ENCODE data around the gene PMVK. TPM values are rescaled to one million over a fixed set of nuclear protein-coding genes. Genes with fewer than 3 reads are reported as not detected.

The PMVK gene
- total RNA-seq, 1 experiment from 2014 or later, result 26.8 TPM

DNA sequence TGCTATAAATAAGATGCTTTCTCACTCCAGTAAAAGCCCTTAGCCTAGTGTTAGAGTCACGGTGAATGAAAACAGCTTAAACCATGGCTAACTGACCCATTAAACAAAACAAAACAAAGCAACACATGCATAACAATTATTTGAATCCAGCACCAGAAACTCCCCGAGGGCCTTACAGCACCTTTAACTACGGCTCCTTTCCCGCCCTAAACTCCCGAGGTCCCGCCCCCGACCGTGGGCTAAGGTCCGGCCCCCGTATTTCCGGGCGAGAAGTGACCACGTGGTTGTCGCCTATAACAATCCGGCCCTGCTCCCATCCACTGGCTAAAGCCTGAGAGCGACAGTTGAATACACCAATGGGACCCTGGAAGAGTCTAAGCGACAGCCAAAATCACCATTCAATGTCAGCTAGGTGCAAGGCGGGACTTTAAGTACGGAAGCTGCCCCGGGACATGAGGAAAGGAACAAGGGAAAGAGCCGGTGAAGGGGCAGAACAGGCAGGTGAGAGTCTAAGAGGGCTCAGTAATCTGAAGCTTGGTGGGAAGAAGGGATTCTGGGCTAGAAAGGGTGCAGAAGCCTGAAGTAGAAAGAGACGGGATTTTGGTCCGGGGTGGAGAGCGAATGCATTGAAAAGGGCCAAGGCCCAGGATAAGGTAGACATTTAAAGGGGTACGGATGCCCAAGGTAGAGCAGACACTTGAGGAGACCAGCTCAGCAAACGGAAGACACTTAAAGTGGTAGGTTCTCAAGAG is 46.6 kb upstream of the PMVK start, which contains the start of gene FLAD1:
FLAD1 (plus strand) TSS at position 448 of the 752 bp plus-strand sequence. CDS start 351 bp downstream, outside the sequence.
- TF ChIP-seq FOXK1 (CRISPR knock-in tag; IDR thresholded peaks at IDR 0.05) (peak; percentile 63; the same call in 1 of the 2 replicates), CREM (CRISPR knock-in tag; IDR thresholded peaks at IDR 0.05) (0 out of 2 replicates have a peak, but pooled peaks have one; percentile 44), FOXP1 (CRISPR knock-in tag; IDR thresholded peaks at IDR 0.05; ENCODE audit: borderline replicate concordance) (peak; percentile 42; the same call in 1 of the 2 replicates), MYBL2 (CRISPR knock-in tag; IDR thresholded peaks at IDR 0.05) (no peak), NR3C1 (CRISPR knock-in tag; conservative IDR thresholded peaks at IDR 0.05; ENCODE audit: low read depth) (no peak), SP1 (CRISPR knock-in tag; conservative IDR thresholded peaks at IDR 0.05) (peak; percentile 74; the same call in 1 of the 2 replicates), RORB (CRISPR knock-in tag; IDR thresholded peaks at IDR 0.05) (no peak), ZNF416 (CRISPR knock-in tag; IDR thresholded peaks at IDR 0.05) (no peak), ETV6 (CRISPR knock-in tag; IDR thresholded peaks at IDR 0.05) (0 out of 2 replicates have a peak, but pooled peaks have one; percentile 69), NFYB (CRISPR knock-in tag; conservative IDR thresholded peaks at IDR 0.05; ENCODE audit: low read depth) (peak; percentile 98)
- TF ChIP-seq, protein P1, sequence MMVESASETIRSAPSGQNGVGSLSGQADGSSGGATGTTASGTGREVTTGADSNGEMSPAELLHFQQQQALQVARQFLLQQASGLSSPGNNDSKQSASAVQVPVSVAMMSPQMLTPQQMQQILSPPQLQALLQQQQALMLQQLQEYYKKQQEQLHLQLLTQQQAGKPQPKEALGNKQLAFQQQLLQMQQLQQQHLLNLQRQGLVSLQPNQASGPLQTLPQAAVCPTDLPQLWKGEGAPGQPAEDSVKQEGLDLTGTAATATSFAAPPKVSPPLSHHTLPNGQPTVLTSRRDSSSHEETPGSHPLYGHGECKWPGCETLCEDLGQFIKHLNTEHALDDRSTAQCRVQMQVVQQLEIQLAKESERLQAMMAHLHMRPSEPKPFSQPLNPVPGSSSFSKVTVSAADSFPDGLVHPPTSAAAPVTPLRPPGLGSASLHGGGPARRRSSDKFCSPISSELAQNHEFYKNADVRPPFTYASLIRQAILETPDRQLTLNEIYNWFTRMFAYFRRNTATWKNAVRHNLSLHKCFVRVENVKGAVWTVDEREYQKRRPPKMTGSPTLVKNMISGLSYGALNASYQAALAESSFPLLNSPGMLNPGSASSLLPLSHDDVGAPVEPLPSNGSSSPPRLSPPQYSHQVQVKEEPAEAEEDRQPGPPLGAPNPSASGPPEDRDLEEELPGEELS (CRISPR knock-in tag; IDR thresholded peaks at IDR 0.05), result no peak
- TF ChIP-seq, protein P2, sequence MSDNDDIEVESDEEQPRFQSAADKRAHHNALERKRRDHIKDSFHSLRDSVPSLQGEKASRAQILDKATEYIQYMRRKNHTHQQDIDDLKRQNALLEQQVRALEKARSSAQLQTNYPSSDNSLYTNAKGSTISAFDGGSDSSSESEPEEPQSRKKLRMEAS (CRISPR knock-in tag; IDR thresholded peaks at IDR 0.05), result peak; percentile 85
- TF ChIP-seq, protein P3, sequence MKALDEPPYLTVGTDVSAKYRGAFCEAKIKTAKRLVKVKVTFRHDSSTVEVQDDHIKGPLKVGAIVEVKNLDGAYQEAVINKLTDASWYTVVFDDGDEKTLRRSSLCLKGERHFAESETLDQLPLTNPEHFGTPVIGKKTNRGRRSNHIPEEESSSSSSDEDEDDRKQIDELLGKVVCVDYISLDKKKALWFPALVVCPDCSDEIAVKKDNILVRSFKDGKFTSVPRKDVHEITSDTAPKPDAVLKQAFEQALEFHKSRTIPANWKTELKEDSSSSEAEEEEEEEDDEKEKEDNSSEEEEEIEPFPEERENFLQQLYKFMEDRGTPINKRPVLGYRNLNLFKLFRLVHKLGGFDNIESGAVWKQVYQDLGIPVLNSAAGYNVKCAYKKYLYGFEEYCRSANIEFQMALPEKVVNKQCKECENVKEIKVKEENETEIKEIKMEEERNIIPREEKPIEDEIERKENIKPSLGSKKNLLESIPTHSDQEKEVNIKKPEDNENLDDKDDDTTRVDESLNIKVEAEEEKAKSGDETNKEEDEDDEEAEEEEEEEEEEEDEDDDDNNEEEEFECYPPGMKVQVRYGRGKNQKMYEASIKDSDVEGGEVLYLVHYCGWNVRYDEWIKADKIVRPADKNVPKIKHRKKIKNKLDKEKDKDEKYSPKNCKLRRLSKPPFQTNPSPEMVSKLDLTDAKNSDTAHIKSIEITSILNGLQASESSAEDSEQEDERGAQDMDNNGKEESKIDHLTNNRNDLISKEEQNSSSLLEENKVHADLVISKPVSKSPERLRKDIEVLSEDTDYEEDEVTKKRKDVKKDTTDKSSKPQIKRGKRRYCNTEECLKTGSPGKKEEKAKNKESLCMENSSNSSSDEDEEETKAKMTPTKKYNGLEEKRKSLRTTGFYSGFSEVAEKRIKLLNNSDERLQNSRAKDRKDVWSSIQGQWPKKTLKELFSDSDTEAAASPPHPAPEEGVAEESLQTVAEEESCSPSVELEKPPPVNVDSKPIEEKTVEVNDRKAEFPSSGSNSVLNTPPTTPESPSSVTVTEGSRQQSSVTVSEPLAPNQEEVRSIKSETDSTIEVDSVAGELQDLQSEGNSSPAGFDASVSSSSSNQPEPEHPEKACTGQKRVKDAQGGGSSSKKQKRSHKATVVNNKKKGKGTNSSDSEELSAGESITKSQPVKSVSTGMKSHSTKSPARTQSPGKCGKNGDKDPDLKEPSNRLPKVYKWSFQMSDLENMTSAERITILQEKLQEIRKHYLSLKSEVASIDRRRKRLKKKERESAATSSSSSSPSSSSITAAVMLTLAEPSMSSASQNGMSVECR (CRISPR knock-in tag; IDR thresholded peaks at IDR 0.05; ENCODE audit: borderline replicate concordance), result 0 out of 2 replicates have a peak, but pooled peaks have one; percentile 58
- TF ChIP-seq, protein P4, sequence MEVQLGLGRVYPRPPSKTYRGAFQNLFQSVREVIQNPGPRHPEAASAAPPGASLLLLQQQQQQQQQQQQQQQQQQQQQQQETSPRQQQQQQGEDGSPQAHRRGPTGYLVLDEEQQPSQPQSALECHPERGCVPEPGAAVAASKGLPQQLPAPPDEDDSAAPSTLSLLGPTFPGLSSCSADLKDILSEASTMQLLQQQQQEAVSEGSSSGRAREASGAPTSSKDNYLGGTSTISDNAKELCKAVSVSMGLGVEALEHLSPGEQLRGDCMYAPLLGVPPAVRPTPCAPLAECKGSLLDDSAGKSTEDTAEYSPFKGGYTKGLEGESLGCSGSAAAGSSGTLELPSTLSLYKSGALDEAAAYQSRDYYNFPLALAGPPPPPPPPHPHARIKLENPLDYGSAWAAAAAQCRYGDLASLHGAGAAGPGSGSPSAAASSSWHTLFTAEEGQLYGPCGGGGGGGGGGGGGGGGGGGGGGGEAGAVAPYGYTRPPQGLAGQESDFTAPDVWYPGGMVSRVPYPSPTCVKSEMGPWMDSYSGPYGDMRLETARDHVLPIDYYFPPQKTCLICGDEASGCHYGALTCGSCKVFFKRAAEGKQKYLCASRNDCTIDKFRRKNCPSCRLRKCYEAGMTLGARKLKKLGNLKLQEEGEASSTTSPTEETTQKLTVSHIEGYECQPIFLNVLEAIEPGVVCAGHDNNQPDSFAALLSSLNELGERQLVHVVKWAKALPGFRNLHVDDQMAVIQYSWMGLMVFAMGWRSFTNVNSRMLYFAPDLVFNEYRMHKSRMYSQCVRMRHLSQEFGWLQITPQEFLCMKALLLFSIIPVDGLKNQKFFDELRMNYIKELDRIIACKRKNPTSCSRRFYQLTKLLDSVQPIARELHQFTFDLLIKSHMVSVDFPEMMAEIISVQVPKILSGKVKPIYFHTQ (CRISPR knock-in tag; IDR thresholded peaks at IDR 0.05), result peak; percentile 71; the same call in 1 of the 2 replicates
- TF ChIP-seq, protein P5, sequence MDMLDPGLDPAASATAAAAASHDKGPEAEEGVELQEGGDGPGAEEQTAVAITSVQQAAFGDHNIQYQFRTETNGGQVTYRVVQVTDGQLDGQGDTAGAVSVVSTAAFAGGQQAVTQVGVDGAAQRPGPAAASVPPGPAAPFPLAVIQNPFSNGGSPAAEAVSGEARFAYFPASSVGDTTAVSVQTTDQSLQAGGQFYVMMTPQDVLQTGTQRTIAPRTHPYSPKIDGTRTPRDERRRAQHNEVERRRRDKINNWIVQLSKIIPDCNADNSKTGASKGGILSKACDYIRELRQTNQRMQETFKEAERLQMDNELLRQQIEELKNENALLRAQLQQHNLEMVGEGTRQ (CRISPR knock-in tag; IDR thresholded peaks at IDR 0.05), result peak; percentile 94
- TF ChIP-seq, protein P6, sequence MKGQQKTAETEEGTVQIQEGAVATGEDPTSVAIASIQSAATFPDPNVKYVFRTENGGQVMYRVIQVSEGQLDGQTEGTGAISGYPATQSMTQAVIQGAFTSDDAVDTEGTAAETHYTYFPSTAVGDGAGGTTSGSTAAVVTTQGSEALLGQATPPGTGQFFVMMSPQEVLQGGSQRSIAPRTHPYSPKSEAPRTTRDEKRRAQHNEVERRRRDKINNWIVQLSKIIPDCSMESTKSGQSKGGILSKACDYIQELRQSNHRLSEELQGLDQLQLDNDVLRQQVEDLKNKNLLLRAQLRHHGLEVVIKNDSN (CRISPR knock-in tag; IDR thresholded peaks at IDR 0.05), result peak; percentile 94
- TF ChIP-seq, protein P7, sequence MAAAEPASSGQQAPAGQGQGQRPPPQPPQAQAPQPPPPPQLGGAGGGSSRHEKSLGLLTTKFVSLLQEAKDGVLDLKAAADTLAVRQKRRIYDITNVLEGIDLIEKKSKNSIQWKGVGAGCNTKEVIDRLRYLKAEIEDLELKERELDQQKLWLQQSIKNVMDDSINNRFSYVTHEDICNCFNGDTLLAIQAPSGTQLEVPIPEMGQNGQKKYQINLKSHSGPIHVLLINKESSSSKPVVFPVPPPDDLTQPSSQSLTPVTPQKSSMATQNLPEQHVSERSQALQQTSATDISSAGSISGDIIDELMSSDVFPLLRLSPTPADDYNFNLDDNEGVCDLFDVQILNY (CRISPR knock-in tag; IDR thresholded peaks at IDR 0.05), result peak; percentile 85
- TF ChIP-seq, protein P8, sequence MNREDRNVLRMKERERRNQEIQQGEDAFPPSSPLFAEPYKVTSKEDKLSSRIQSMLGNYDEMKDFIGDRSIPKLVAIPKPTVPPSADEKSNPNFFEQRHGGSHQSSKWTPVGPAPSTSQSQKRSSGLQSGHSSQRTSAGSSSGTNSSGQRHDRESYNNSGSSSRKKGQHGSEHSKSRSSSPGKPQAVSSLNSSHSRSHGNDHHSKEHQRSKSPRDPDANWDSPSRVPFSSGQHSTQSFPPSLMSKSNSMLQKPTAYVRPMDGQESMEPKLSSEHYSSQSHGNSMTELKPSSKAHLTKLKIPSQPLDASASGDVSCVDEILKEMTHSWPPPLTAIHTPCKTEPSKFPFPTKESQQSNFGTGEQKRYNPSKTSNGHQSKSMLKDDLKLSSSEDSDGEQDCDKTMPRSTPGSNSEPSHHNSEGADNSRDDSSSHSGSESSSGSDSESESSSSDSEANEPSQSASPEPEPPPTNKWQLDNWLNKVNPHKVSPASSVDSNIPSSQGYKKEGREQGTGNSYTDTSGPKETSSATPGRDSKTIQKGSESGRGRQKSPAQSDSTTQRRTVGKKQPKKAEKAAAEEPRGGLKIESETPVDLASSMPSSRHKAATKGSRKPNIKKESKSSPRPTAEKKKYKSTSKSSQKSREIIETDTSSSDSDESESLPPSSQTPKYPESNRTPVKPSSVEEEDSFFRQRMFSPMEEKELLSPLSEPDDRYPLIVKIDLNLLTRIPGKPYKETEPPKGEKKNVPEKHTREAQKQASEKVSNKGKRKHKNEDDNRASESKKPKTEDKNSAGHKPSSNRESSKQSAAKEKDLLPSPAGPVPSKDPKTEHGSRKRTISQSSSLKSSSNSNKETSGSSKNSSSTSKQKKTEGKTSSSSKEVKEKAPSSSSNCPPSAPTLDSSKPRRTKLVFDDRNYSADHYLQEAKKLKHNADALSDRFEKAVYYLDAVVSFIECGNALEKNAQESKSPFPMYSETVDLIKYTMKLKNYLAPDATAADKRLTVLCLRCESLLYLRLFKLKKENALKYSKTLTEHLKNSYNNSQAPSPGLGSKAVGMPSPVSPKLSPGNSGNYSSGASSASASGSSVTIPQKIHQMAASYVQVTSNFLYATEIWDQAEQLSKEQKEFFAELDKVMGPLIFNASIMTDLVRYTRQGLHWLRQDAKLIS (CRISPR knock-in tag; IDR thresholded peaks at IDR 0.05; ENCODE audit: borderline replicate concordance), result no peak
- H3K4me3 Mint-ChIP-seq, result no peak within 1 kb of the TSS
- ChIA-PET POLR2A (interaction anchor here (1.0 to 3.7 kb wide), 10 partner anchors 10 to 47 kb away, joined by 3 to 123 read pairs (median 8); partner anchors contain the start of genes LENEP, PBXIP1, PMVK and PYGO2), CTCF (interaction anchor here (0.5 to 5.8 kb wide), 19 partner anchors 10 to 184 kb away, joined by 3 to 50 read pairs (median 5); partner anchors contain the start of genes ADAM15, CKS1B, LENEP and PBXIP1)
- peaks cover 39% of the 10 kb centered on the region for H3K36me3 Mint-ChIP-seq
- peak within 1 kb of the TSS; percentile 70; the same call in 1 of the 2 replicates for H3K27ac Mint-ChIP-seq
- no peaks in the 10 kb centered on the region for H3K27me3 Mint-ChIP-seq (ENCODE audit: low read depth)
- peak; percentile 99 for ATAC-seq
- peak; percentile 98 for DNase-seq (ENCODE audit: low spot score)
- no peaks in the 10 kb centered on the region for H3K9me3 Mint-ChIP-seq
- H3K4me1 Mint-ChIP-seq, result peaks cover 10% of the 10 kb centered on the region
